Testis (tissue), 3 donors: ENCODE results near the gene IFNA2. TPM values are rescaled to one million over a fixed set of nuclear protein-coding genes. Genes with fewer than 3 reads are reported as not detected.

Experiments used
- DNase-seq: peaks from one replicate; pipeline ENCODE4 v3.0.0-alpha.2; 2019
- H3K27ac ChIP-seq, 2 donors: fragments of 200-600 bp; sonication (generic); one replicate each; pipeline ENCODE4 v1.5.1; 2019
- H3K27me3 ChIP-seq: fragments of 200-600 bp; sonication (generic); one replicate; pipeline ENCODE4 v1.5.1; 2019
- H3K36me3 ChIP-seq: fragments of 200-600 bp; sonication (generic); one replicate; pipeline ENCODE4 v1.5.1; 2017; ENCODE audit warnings: low read depth; ENCODE audit errors: missing control alignments
- H3K4me1 ChIP-seq: fragments of 200-600 bp; sonication (generic); one replicate; pipeline ENCODE4 v1.5.1; 2019
- H3K4me3 ChIP-seq, 2 donors: fragments of 200-600 bp; sonication (generic); one replicate each; pipeline ENCODE4 v1.5.1; 2017 to 2019
- H3K9me3 ChIP-seq: fragments of 200-600 bp; sonication (generic); one replicate; pipeline ENCODE4 v1.5.1; 2017
- CTCF ChIP-seq, 3 experiments: fragments of 450-650 bp in 2 of 3; fragments of 200-600 bp in 1 of 3; sonication (generic) in 1 of 3; IDR thresholded peaks; one replicate each; pipeline ENCODE4 v1.5.1; 2016 to 2019; ENCODE audit warnings: antibody characterized with exemption in 3 of 3, mild to moderate bottlenecking in 2 of 3, moderate library complexity in 1 of 3
- POLR2A ChIP-seq: fragments of 450-650 bp; IDR thresholded peaks from one replicate; pipeline ENCODE4 v1.6.1; 2017; ENCODE audit warnings: antibody characterized with exemption, mild to moderate bottlenecking, moderate library complexity
- WGBS, 2 donors: methylation state at CpG; one replicate each; pipeline ENCODE4 v1.1.5; 2018; 5-methylcytosine and 5-hydroxymethylcytosine counted together
- intact Hi-C: fragments of 100-400 bp; cut with DNase I; formaldehyde crosslinking; loops from one replicate; pipeline ENCODE4 v1.15.1; 2023; ENCODE audit warnings: low total_unique reads
- polyA plus RNA-seq: library from polyadenylated mRNA; stranded (reverse); fragments of 350-450 nt; fragmentation: Illumina TruSeq; extraction: RNeasy Lipid Tissue Mini Kit (QIAGEN cat#74804); gene quantifications from one replicate; pipeline ENCODE4 v1.2.3, GENCODE V29; 2014; ENCODE audit warnings: low read depth, low replicate concordance; ENCODE audit not compliant: insufficient read depth
- total RNA-seq, 2 donors: library from RNA; depleted of rRNA; stranded (reverse); fragments of >200 nt; gene quantifications; one replicate each; pipeline ENCODE4 v1.2.3, GENCODE V29; 2016

Gene IFNA2
- total and polyA plus RNA-seq, 3 donors from 2014 or later: 1.2 to 1.3 TPM; not detected in 1

DNA sequence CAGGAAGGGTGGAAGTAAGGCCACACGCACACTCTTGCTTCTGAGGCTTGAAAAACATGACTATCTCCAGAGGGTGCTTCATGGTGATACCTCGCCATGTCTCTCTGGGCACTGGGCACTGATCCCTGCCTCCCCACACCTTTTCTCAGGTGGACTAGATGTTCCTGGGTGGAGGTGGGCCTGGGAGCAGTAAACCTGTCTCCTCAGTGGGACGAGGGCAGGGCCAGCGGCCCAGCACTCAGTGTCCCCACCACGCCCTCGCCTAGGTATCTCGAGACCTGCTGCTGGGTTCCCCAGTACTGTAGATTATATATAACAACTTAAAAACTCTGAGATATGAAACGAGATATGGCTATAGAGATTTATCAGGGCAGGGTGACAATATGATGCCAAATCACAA is 22.9 kb downstream of the IFNA2 start:
- no peaks in the 10 kb centered on the region for H3K36me3 ChIP-seq
- H3K9me3 ChIP-seq: no peaks in the 10 kb centered on the region
- WGBS, 2 donors: 90 to 96% methylated on average over 7 to 8 of the region's 8 CpGs
- TF ChIP-seq CTCF (IDR thresholded peaks at IDR 0.05) (no peak), POLR2A (no peak)
- no peak overlapping the region for H3K27ac ChIP-seq
- H3K27me3 ChIP-seq: no peaks in the 10 kb centered on the region
- H3K4me1 ChIP-seq: no peaks in the 10 kb centered on the region
- intact Hi-C loops: no loop called here
- H3K4me3 ChIP-seq: no peak overlapping the region
- DNase-seq: no peak

DNA sequence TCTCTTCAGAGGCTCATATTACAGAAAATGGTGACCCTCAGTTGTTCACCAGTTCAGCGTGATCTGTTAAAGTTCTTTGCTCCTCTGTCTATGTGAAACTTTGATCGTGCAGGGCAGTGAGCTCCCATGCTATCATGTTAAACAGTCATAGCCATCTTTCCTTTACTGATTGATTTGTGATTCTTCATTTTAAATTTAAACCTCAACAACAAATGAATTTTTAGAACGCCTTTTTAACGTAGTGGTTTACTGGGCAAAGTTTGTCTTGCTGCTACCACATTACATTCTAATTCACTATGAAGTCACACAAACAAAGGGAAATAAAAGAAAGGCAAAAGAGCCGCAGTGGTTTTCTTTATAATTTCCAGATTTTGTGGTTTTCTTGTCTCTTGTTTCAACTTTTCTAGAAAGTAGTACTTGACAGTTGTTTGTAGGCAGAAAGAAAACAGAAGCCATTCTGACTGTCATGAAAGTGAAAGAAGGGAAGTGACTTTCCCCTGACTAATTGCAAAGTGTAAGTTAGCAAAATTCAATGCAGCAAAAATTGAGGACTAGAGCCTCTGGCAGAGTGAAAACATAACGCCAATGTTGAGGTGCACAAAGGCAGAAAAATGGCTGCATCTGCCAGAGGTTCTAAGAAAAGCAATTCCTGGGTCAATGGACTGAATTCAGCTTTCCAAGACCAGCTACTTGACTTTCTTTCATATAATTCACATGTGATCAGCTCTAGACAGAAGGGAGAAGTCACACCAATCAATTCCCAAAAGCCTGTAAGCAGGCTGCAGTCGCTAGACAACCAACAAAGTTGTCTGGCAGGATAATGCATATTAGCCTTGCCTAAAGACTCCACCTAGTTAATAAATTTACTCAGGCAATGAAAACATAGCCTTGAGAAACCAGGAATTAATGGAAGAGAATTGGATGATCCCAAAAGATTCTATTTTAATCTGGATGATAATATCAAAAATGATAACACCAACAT is 27.4 kb downstream of the IFNA2 start:
- TF ChIP-seq CTCF (IDR thresholded peaks at IDR 0.05): no peak
- no peak for TF ChIP-seq POLR2A
- no peak for DNase-seq
- Histone ChIP-seq H3K36me3 (no peaks in the 10 kb centered on the region), H3K27me3 (no peaks in the 10 kb centered on the region), H3K4me3 (no peak overlapping the region), H3K9me3 (no peaks in the 10 kb centered on the region), H3K4me1 (no peaks in the 10 kb centered on the region), H3K27ac (no peak overlapping the region)
- intact Hi-C loops: no loop called here
- WGBS, 2 donors: 78 to 81% methylated on average over 7 of the region's 7 CpGs

GRCh38 chr9:21350787-21351186 is 34.4 kb downstream of the IFNA2 start, which contains the start of gene IFNA6:
TSS of gene IFNA6 (minus strand) at chr9:21350887. CDS start at chr9:21350887, 0 bp downstream.
- Histone ChIP-seq H3K4me1 (no peaks in the 10 kb centered on the region), H3K27me3 (no peaks in the 10 kb centered on the region), H3K27ac (no peak within 1 kb of the TSS), H3K9me3 (no peaks in the 10 kb centered on the region), H3K36me3 (no peaks in the 10 kb centered on the region), H3K4me3 (no peak within 1 kb of the TSS)
- intact Hi-C loops: no loop called here
- no peak for TF ChIP-seq POLR2A
- no peak for TF ChIP-seq CTCF (IDR thresholded peaks at IDR 0.05)
- 95 to 96% methylated on average over 1 of the region's 1 CpG for WGBS, 2 donors
- no peak for DNase-seq

- no peaks in the 10 kb centered on the region for H3K9me3 ChIP-seq
- no peaks in the 10 kb centered on the region for H3K36me3 ChIP-seq
- TF ChIP-seq CTCF (IDR thresholded peaks at IDR 0.05): no peak
- no peak for TF ChIP-seq POLR2A
- DNase-seq: no peak
- WGBS, 2 donors: 68 to 77% methylated on average over 3 of the region's 3 CpGs
- intact Hi-C loops: no loop called here
- H3K4me1 ChIP-seq: no peaks in the 10 kb centered on the region
- H3K27ac ChIP-seq: no peak overlapping the region
- H3K4me3 ChIP-seq: no peak overlapping the region
- H3K27me3 ChIP-seq: no peaks in the 10 kb centered on the region
These were observed 36.7 kb downstream of the IFNA2 start for GRCh38 chr9:21348430-21348970.
